ENCODE results near the gene FBXO7.

The FBXO7 gene

DNA sequence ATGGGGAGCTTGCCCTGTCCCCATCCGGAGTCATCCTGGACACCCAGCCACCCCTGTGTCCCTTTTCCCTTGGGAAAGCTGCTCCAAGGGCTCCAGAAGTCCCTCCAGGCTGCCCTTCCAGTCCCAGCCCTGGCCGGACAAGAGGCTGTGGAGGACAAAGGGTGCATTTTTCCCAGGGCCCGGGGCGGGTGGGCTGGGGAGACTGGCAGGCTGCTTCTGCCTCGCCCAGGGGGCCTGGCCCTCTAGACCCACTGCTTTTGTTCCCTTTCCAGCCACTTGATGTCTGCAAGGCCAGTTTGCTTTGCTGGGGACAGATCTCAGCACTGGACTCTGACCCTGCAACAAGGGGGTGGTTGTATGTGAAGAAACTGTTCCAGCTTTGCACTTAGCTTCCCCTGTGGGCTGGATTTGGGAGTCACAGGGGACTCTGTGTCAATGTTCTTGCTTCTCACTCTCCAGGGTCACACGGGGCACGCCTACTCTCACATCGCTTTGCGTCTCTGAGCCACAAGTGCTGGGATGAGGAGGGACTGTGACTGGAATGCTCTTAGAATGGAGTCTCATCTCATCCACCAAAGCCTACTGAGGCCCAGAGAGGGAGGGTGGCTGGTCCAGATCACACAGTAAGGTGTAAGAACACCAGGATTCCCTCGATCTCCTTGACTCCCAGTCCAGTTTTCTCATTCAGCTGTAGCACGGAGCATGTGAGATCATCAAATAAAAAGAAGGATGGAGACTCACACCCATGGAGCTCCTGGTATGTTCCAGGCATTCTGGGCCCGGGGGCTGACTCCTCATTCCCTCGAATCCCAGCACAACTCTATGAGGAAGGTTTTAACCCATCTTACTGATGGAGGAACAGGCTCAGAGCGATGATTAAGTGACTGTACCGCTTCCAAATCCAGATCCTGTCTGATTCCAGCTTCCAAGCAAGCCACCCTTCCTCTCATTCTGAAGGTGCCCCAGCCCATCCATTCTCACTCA is 59.9 kb downstream of the FBXO7 start:
- Histone ChIP-seq H3K4me3 (ENCODE audit: low read length, poor library complexity, severe bottlenecking) (no peak overlapping the region), H2AFZ (ENCODE audit: low read length) (no peak overlapping the region), H3K9ac (ENCODE audit: low read depth, low read length, poor library complexity, severe bottlenecking) (no peak overlapping the region), H3K9me2 (replicated peaks; ENCODE audit: low read depth, low read length) (no peaks in the 10 kb centered on the region), H3K4me1 (ENCODE audit: insufficient read depth, low read length, poor library complexity, severe bottlenecking) (no peaks in the 10 kb centered on the region), H4K20me1 (ENCODE audit: insufficient read depth, low read length, poor library complexity, severe bottlenecking) (no peaks in the 10 kb centered on the region), H3K36me3 (ENCODE audit: insufficient read depth, low read length) (no peaks in the 10 kb centered on the region), H3K79me2 (ENCODE audit: insufficient read depth, low read length) (no peaks in the 10 kb centered on the region), H3K9me3 (ENCODE audit: insufficient read depth, low read depth, low read length) (no peaks in the 10 kb centered on the region), H3K4me2 (ENCODE audit: low read depth, low read length, poor library complexity, severe bottlenecking) (no peak overlapping the region), H3F3A (ENCODE audit: low read depth) (no peaks in the 10 kb centered on the region), H3K27me3 (ENCODE audit: insufficient read depth, low read length, poor library complexity, severe bottlenecking) (no peaks in the 10 kb centered on the region)
- no peak for TF ChIP-seq EZH2phosphoT487 (IDR thresholded peaks at IDR 0.05; ENCODE audit: borderline replicate concordance)
- TF ChIP-seq, protein P1, sequence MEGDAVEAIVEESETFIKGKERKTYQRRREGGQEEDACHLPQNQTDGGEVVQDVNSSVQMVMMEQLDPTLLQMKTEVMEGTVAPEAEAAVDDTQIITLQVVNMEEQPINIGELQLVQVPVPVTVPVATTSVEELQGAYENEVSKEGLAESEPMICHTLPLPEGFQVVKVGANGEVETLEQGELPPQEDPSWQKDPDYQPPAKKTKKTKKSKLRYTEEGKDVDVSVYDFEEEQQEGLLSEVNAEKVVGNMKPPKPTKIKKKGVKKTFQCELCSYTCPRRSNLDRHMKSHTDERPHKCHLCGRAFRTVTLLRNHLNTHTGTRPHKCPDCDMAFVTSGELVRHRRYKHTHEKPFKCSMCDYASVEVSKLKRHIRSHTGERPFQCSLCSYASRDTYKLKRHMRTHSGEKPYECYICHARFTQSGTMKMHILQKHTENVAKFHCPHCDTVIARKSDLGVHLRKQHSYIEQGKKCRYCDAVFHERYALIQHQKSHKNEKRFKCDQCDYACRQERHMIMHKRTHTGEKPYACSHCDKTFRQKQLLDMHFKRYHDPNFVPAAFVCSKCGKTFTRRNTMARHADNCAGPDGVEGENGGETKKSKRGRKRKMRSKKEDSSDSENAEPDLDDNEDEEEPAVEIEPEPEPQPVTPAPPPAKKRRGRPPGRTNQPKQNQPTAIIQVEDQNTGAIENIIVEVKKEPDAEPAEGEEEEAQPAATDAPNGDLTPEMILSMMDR (conservative IDR thresholded peaks at IDR 0.05; ENCODE audit: low read length): no peak

DNA sequence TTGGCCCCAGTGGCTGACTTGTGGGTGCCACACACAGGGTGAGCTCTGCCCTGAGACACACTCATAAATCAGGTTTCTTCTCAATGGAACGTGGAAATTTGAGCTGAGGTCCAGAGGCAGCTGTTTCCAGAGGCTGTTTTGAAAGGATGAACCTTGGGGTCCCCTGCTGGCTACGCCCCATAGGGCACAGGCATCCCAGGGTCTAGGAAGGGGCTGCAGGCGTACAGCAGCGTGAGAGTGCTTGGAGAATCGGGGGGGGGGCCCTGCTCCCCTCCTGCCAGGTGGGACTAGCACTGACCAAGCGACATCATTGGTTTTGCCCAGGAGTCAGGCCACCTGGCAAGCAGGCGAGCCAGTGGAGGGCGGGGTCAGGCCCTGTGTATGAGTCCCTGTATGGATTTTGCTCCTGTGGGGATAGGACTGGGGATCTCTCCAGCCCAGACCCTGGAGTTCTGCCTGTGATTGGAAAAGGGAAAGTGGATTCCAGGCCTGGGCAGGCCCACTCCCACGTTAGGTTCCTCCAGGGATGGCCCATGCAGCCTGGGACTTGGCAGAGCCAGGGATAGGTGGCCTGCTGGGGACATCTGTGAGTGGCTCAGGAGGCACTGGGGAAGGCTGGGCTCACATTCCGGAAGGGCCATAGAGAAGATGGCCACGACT is 61.0 kb downstream of the FBXO7 start:
- Histone ChIP-seq H3K79me2 (ENCODE audit: insufficient read depth, low read length) (no peaks in the 10 kb centered on the region), H4K20me1 (ENCODE audit: insufficient read depth, low read length, poor library complexity, severe bottlenecking) (no peaks in the 10 kb centered on the region), H3K4me1 (ENCODE audit: insufficient read depth, low read length, poor library complexity, severe bottlenecking) (no peaks in the 10 kb centered on the region), H3K27me3 (ENCODE audit: insufficient read depth, low read length, poor library complexity, severe bottlenecking) (no peaks in the 10 kb centered on the region), H3K4me3 (ENCODE audit: low read length, poor library complexity, severe bottlenecking) (no peak overlapping the region), H3K9me3 (ENCODE audit: insufficient read depth, low read depth, low read length) (no peaks in the 10 kb centered on the region), H3K9ac (ENCODE audit: low read depth, low read length, poor library complexity, severe bottlenecking) (no peak overlapping the region), H2AFZ (ENCODE audit: low read length) (no peak overlapping the region), H3K36me3 (ENCODE audit: insufficient read depth, low read length) (no peaks in the 10 kb centered on the region), H3F3A (ENCODE audit: low read depth) (no peaks in the 10 kb centered on the region), H3K9me2 (replicated peaks; ENCODE audit: low read depth, low read length) (no peaks in the 10 kb centered on the region), H3K4me2 (ENCODE audit: low read depth, low read length, poor library complexity, severe bottlenecking) (no peak overlapping the region)
- TF ChIP-seq, protein P1 (conservative IDR thresholded peaks at IDR 0.05; ENCODE audit: low read length): no peak
- no peak for TF ChIP-seq EZH2phosphoT487 (IDR thresholded peaks at IDR 0.05; ENCODE audit: borderline replicate concordance)

DNA sequence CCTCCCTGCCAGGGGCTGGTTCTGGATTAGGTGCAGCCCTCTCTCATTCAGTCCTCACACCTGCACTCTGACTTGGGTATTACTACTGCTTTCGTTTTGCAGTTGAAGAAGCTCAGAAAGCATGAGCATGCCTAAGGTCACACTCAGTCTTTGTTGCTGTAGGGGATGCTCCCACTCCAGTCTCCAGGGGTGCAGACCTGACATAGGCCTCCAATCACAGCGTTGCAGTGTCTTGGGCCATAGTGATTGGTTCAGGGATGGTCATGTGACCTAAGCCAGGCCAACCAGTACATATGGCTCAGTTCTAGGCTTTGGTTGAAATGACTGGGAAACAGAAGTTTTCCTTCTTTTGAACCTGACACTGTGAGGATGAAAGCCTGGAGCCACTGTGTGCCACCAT is 61.7 kb downstream of the FBXO7 start:
- no peaks in the 10 kb centered on the region for H3K79me2 ChIP-seq (ENCODE audit: insufficient read depth, low read length)
- H3K9ac ChIP-seq (ENCODE audit: low read depth, low read length, poor library complexity, severe bottlenecking): no peak overlapping the region
- H3K36me3 ChIP-seq (ENCODE audit: insufficient read depth, low read length): no peaks in the 10 kb centered on the region
- H3K9me3 ChIP-seq (ENCODE audit: insufficient read depth, low read depth, low read length): no peaks in the 10 kb centered on the region
- no peaks in the 10 kb centered on the region for H3F3A ChIP-seq (ENCODE audit: low read depth)
- H3K4me2 ChIP-seq (ENCODE audit: low read depth, low read length, poor library complexity, severe bottlenecking): no peak overlapping the region
- H3K4me1 ChIP-seq (ENCODE audit: insufficient read depth, low read length, poor library complexity, severe bottlenecking): no peaks in the 10 kb centered on the region
- TF ChIP-seq, protein P1 (conservative IDR thresholded peaks at IDR 0.05; ENCODE audit: low read length): no peak
- TF ChIP-seq EZH2phosphoT487 (IDR thresholded peaks at IDR 0.05; ENCODE audit: borderline replicate concordance): no peak
- no peak overlapping the region for H2AFZ ChIP-seq (ENCODE audit: low read length)
- H3K4me3 ChIP-seq (ENCODE audit: low read length, poor library complexity, severe bottlenecking): no peak overlapping the region
- no peaks in the 10 kb centered on the region for H3K9me2 ChIP-seq (replicated peaks; ENCODE audit: low read depth, low read length)
- no peaks in the 10 kb centered on the region for H4K20me1 ChIP-seq (ENCODE audit: insufficient read depth, low read length, poor library complexity, severe bottlenecking)
- no peaks in the 10 kb centered on the region for H3K27me3 ChIP-seq (ENCODE audit: insufficient read depth, low read length, poor library complexity, severe bottlenecking)
